ACHN (cell line): ENCODE results near the gene PAQR6.
"Not testable (repeated sequence)": the region's sequence is repeated elsewhere in the genome, so short reads cannot be mapped to it uniquely, and the experiment has no call there.

ENCODE experiments used
- DNase-seq: peaks from one replicate; pipeline ENCODE4 v3.0.0-alpha.2; 2015
- in situ Hi-C: cut with HindIII; loops from 2 replicates; pipeline ENCODE4 v1.10.0; 2017; ENCODE audit warnings: low sequenced_read_pairs, low pct_ligation_motif_present, low pct_unique_long_range_greater_than_20kb

PAQR6 gene

GRCh38 chr1:156241311-156241811 is 6.5 kb downstream of the PAQR6 start:
- in situ Hi-C loops: no loop called here
- peak; percentile 65 for DNase-seq

DNA sequence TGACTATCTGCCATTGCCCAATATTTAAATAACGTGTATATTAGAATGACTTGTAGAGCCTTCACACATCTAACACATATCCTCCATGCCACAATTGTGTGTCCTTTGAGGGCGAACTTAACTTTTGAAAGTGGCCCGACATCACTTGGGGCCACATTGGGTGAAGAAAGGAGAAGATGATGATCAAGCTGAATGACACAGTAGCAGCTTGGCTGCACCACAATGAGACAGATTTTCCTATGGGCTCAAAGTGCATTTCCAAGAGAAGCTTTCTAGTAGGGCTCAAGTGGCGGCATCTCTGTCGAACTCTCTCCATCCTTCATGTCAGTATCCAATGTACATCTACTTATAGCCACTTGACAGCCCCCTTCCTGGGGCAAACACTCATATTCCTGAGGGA is 9.6 kb downstream of the PAQR6 start:
- no peak for DNase-seq
- in situ Hi-C loops: no loop called here

DNA sequence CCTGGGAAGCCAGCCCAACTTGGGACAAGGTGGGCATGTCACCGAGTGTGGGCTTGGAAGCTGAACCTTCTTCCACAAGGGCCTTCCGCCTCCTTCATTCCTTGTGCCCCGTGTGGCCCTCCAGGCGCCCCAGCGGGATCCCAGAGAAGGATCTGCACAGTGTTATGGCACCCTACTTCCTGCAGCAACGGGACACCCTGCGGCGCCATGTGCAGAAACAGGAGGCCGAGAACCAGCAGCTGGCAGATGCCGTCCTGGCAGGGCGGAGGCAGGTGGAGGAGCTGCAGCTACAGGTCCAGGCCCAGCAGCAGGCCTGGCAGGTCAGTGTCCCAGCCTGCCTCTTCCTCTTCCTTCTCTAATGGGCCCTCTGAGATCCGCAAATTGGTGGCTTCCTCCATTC is 11.7 kb downstream of the PAQR6 start:
- in situ Hi-C loops: no loop called here
- no peak for DNase-seq

GRCh38 chr1:156233426-156234127 is 14.3 kb downstream of the PAQR6 start:
- in situ Hi-C loops: no loop called here

DNA sequence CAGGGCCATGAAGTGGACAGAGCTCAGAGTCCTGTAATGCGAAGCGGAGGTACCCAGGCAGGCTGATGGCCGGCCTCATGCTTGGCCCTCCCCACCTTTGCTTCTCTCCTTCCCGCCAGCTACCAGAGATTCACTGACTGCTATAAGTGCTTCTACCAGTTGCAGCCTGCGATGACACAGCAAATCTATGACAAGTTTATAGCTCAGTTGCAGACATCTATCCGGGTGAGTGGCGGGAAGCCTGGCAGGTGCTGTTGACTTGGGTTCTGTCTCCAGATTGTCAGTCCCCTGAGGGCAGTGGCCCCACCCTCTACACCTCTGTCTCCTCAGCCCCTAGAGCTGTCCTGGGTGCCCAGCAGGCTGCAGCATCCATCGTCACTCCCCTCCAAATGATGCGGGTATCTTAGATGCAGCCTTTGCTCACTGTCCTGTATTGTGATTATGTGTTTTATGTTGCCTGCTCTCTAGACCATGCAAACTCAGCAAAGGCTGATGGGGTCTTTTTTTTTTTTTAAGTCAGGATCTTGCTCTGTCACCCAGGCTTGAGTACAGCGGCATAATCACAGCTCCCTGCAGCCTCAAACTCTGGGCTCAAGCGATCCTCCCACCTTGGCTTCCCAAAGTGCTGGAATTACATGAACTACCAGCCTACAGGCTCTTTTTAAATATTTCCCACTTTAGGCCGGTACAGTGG is 15.5 kb downstream of the PAQR6 start:
- in situ Hi-C loops: no loop called here
- DNase-seq: no peak

More at GRCh38 chr1:156233426-156234127, 14.3 kb downstream of the PAQR6 start:
- DNase-seq: peak; percentile 51

- DNase-seq: no peak
- in situ Hi-C loops: no loop called here
Observed at GRCh38 chr1:156230473-156230837, 17.4 kb downstream of the PAQR6 start.

GRCh38 chr1:156229809-156230472 is 17.9 kb downstream of the PAQR6 start:
- in situ Hi-C loops: no loop called here
- no peak for DNase-seq

DNA sequence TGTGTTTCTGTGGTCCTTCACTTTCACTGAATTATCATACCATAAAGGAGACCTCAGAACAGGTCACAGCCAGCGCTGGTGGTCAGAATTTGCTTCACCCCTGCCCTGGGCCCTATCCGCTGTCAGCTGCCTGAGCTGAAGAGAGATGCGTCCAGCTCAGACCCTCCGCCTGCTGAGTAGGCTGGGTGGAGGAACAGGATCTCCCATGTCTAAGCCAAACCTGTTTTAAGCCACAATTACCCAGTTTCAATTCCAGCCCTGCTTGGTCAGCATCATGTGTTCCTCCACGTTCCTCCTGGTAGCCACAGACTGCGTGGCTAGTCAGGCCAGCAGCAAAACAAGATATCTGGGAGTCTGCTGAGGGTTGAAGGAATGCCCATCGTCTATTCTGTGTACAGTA is 19.4 kb downstream of the PAQR6 start:
- in situ Hi-C loops: no loop called here
- no peak for DNase-seq

GRCh38 chr1:156226782-156227181 is 21.1 kb downstream of the PAQR6 start:
- in situ Hi-C loops: no loop called here
- no peak for DNase-seq

- in situ Hi-C loops: no loop called here
- DNase-seq: no peak
Observed at GRCh38 chr1:156226116-156226538, 21.7 kb downstream of the PAQR6 start.

GRCh38 chr1:156225677-156226014 is 22.2 kb downstream of the PAQR6 start:
- in situ Hi-C loops: no loop called here
- DNase-seq: no peak

GRCh38 chr1:156221986-156222692 is 25.7 kb downstream of the PAQR6 start:
- in situ Hi-C loops: no loop called here
- DNase-seq: no peak

- DNase-seq: no peak
- in situ Hi-C loops: no loop called here
Observed at GRCh38 chr1:156220226-156220625, 27.6 kb downstream of the PAQR6 start.

GRCh38 chr1:156217871-156218270 is 30.0 kb downstream of the PAQR6 start:
- DNase-seq: no peak

DNA sequence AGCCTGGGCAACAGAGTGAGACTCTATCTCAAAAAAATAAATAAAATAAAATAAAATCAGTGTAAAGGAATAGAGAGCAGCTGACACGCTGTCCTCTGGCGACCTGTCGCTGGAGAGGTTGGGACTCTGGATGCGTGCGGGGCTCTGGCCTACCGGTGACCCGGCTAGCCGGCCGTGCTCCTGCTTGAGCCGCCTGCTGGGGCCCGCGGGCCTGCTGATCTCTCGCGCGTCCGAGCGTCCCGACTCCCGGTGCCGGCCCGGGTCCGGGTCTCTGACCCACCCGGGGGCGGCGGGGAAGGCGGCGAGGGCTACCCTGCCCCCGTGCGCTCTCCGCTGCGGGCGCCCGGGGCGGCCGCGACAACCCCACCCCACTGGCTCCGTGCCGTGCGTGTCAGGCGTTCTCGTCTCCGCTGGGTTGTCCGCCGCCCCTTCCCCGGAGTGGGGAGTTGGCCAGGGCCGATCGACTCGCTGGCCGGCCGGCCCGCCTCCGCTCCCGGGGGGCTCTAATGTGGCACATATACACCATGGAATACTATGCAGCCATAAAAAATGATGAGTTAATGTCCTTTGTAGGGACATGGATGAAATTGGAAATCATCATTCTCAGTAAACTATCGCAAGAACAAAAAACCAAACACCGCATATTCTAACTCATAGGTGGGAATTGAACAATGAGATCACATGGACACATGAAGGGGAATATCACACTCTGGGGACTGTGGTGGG is 31.3 kb downstream of the PAQR6 start:
- DNase-seq, in situ Hi-C loops: not testable (repeated sequence)

More at GRCh38 chr1:156217871-156218270, 30.0 kb downstream of the PAQR6 start:
- in situ Hi-C loops: no loop called here

GRCh38 chr1:156214024-156214748 is 33.7 kb downstream of the PAQR6 start:
- peak; percentile 25 for DNase-seq
- in situ Hi-C loops: no loop called here

- in situ Hi-C loops: no loop called here
- no peak for DNase-seq
Observed at GRCh38 chr1:156213644-156213966, 34.3 kb downstream of the PAQR6 start.
